Heart right ventricle (tissue), 16 donors: ENCODE results near the gene OR2T8. TPM values are rescaled to one million over a fixed set of nuclear protein-coding genes. Genes with fewer than 3 reads are reported as not detected.

ENCODE experiments used
- ATAC-seq, 8 donors: fragments of 200-7000 bp; cut with Tn5 transposase; one replicate each; pipeline ENCODE4 v1.9.1; 2020; ENCODE audit warnings: mild to moderate bottlenecking in 8 of 8, moderate library complexity in 8 of 8, moderate number of reproducible peaks in 1 of 8
- DNase-seq, 2 donors: peaks; one replicate each; pipeline ENCODE4 v3.0.0-alpha.2; 2020
- H3K27ac ChIP-seq, 10 donors: fragments of 200-600 bp; sonication (generic) in 2 of 10; one replicate each; pipeline versions ENCODE4 v1.5.0 to v1.8.0; 2020 to 2022; ENCODE audit warnings: mild to moderate bottlenecking in 3 of 10
- H3K27me3 ChIP-seq, 7 donors: fragments of 200-600 bp; one replicate each; pipeline ENCODE4 v1.8.0; 2021 to 2022; ENCODE audit warnings: mild to moderate bottlenecking in 2 of 7
- H3K36me3 ChIP-seq, 9 donors: fragments of 200-600 bp; sonication (generic) in 1 of 9; one replicate each; pipeline versions ENCODE4 v1.5.0 to v1.8.0; 2020 to 2022; ENCODE audit warnings: mild to moderate bottlenecking in 2 of 9
- H3K4me1 ChIP-seq, 9 donors: fragments of 200-600 bp; sonication (generic) in 1 of 9; one replicate each; pipeline versions ENCODE4 v1.5.0 to v1.8.0; 2020 to 2022; ENCODE audit warnings: mild to moderate bottlenecking in 4 of 9
- H3K4me3 ChIP-seq, 10 donors: fragments of 200-600 bp; sonication (generic) in 2 of 10; one replicate each; pipeline versions ENCODE4 v1.5.0 to v1.8.0; 2020 to 2022; ENCODE audit warnings: mild to moderate bottlenecking in 7 of 10, moderate library complexity in 2 of 10
- H3K9me3 ChIP-seq, 11 donors: fragments of 200-600 bp in 10 of 11; sonication (generic) in 2 of 11; one replicate each; pipeline versions ENCODE4 v1.5.0 to v1.8.0; 2013 to 2022; ENCODE audit warnings: mild to moderate bottlenecking in 2 of 11, control low read depth in 1 of 11, moderate library complexity in 1 of 11
- WGBS, 2 donors: extraction: QIAGEN DNeasy Blood & Tissue Kit; methylation state at CpG; one replicate each; pipeline ENCODE4 v1.1.7; 2013; ENCODE audit warnings: inconsistent platforms in 1 of 2; 5-methylcytosine and 5-hydroxymethylcytosine counted together
- intact Hi-C, 10 donors: fragments of 100-400 bp; cut with DNase I; formaldehyde crosslinking; loops; one replicate each; pipeline versions ENCODE4 v1.11.1 to v1.14.2; 2022
- polyA plus RNA-seq, 2 donors: library from polyadenylated mRNA; stranded (reverse); fragments of 200-250 nt; gene quantifications; one replicate each; pipeline ENCODE4 v1.2.3, GENCODE V29; 2013
- total RNA-seq, 10 donors: library from RNA; stranded (reverse); fragmentation: NEBNext Ultra II Directional in 3 of 10; extraction: Animal tissue kit (Norgen Biotek cat#: 25700) in 3 of 10; gene quantifications; one replicate each; pipeline versions ENCODE4 v1.2.1 to v1.2.4, GENCODE V29; 2021 to 2023
- TF ChIP-seq, protein P1 (sequence below), 9 donors: fragments of 200-600 bp; sonication (generic) in 2 of 9; IDR thresholded peaks; one replicate each; pipeline versions ENCODE4 v1.5.0 to v1.8.0; 2021 to 2022; ENCODE audit warnings: antibody characterized with exemption in 9 of 9, mild to moderate bottlenecking in 5 of 9, moderate library complexity in 1 of 9
- donor health status: Arrhythmogenic right ventricular cardiomyopathy.
- donor health status: ischemic (EF 13 %, LVEDD 7.1; RV severe dilation, severe dysfunction).
- donor health status: healthy with polysubstance abuse.
- donor health status: DM: no; HTN: yes; CAD: no.
- donor health status: DM: no; HTN: no; CAD: no.
- donor health status: ischemic (EF 25% LVEDD 6.9; RV normal size, moderate dysfunction).
- donor health status: ischemic (EF 25% LVEDD 5.7; RV mildly dilated, moderate dysfunction).
- donor health status: healthy.
- donor health status: DM: yes; HTN: yes; CAD: no.
- donor health status: Ischemic cardiomyopathy.
- donor health status: ischemic (EF 35%, LVEDD 5.7; RV mildly dilated, moderate dysfunction).
- donor health status: nonischemic (EF 11% LVEDD 7.7; RV severe dilation, severe dysfunction).
- donor health status: DM: yes; HTN: yes; CAD: no.
- donor health status: PGD.
- donor health status: ischemic (EF 29% LVEDD 5.4; RV normal size, mild dysfunction).
- donor health status: nonischemic (EF 23%, LVEDD 6.1; RV moderate dilation, normal function).

Gene OR2T8
- total and polyA plus RNA-seq, 12 donors: not detected

GRCh38 chr1:247966532-247967204, 46.6 kb downstream of the OR2T8 start:
- intact Hi-C loops: no loop called here
- ATAC-seq: no peak
- H3K36me3 ChIP-seq: no peaks in the 10 kb centered on the region
- H3K9me3 ChIP-seq: peaks cover 0 to 4% (median 0%) of the 10 kb centered on the region in 11 donors
- TF ChIP-seq, protein P1, sequence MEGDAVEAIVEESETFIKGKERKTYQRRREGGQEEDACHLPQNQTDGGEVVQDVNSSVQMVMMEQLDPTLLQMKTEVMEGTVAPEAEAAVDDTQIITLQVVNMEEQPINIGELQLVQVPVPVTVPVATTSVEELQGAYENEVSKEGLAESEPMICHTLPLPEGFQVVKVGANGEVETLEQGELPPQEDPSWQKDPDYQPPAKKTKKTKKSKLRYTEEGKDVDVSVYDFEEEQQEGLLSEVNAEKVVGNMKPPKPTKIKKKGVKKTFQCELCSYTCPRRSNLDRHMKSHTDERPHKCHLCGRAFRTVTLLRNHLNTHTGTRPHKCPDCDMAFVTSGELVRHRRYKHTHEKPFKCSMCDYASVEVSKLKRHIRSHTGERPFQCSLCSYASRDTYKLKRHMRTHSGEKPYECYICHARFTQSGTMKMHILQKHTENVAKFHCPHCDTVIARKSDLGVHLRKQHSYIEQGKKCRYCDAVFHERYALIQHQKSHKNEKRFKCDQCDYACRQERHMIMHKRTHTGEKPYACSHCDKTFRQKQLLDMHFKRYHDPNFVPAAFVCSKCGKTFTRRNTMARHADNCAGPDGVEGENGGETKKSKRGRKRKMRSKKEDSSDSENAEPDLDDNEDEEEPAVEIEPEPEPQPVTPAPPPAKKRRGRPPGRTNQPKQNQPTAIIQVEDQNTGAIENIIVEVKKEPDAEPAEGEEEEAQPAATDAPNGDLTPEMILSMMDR (IDR thresholded peaks at IDR 0.05): no peak
- DNase-seq: no peak
- H3K4me1 ChIP-seq: no peaks in the 10 kb centered on the region
- WGBS, 2 donors: 75 to 78% methylated on average over 5 of the region's 5 CpGs
- no peak overlapping the region for H3K4me3 ChIP-seq
- no peaks in the 10 kb centered on the region for H3K27me3 ChIP-seq
- H3K27ac ChIP-seq: no peak overlapping the region

Other genes starting within 250 kb of the OR2T8 start
- not detected for gene OR13G1, start 240.5 kb upstream of the OR2T8 start, total RNA-seq
- not detected for gene OR13G1, start 240.5 kb upstream of the OR2T8 start, polyA plus RNA-seq
- gene OR6F1, start 203.6 kb upstream of the OR2T8 start, total RNA-seq: not detected
- gene OR6F1, start 203.6 kb upstream of the OR2T8 start, polyA plus RNA-seq: not detected
- not detected for gene OR14K1, start 181.6 kb upstream of the OR2T8 start, total RNA-seq
- gene OR14K1, start 181.6 kb upstream of the OR2T8 start, polyA plus RNA-seq: not detected
- not detected for gene OR14A2, start 172.1 kb upstream of the OR2T8 start, total RNA-seq
- not detected for gene OR14A2, start 172.1 kb upstream of the OR2T8 start, polyA plus RNA-seq
- gene OR1C1, start 159.7 kb upstream of the OR2T8 start, total RNA-seq: not detected
- gene OR1C1, start 159.7 kb upstream of the OR2T8 start, polyA plus RNA-seq: not detected
- not detected for gene OR14A16, start 96.1 kb upstream of the OR2T8 start, total RNA-seq
- gene OR14A16, start 96.1 kb upstream of the OR2T8 start, polyA plus RNA-seq: not detected
- gene OR11L1, start 78.4 kb upstream of the OR2T8 start, total RNA-seq: not detected
- gene OR11L1, start 78.4 kb upstream of the OR2T8 start, polyA plus RNA-seq: not detected
- under 1 TPM in 9 of 10 donors, not detected in 1; 0.09 to 0.85 (median 0.33) TPM for gene TRIM58, start 63.1 kb upstream of the OR2T8 start, total RNA-seq
- gene TRIM58, start 63.1 kb upstream of the OR2T8 start, polyA plus RNA-seq: under 1 TPM in 1 of 2 donors, not detected in 1; 0.06 TPM
- gene OR2W3, start 24.7 kb upstream of the OR2T8 start, total RNA-seq: under 1 TPM in 1 of 10 donors, not detected in 9; 0.26 TPM
- gene OR2W3, start 24.7 kb upstream of the OR2T8 start, polyA plus RNA-seq: under 1 TPM in 1 of 2 donors, not detected in 1; 0.06 TPM
- not detected for gene OR2AJ1, start 4.6 kb downstream of the OR2T8 start, total RNA-seq
- gene OR2AJ1, start 4.6 kb downstream of the OR2T8 start, polyA plus RNA-seq: not detected
- gene OR2L8, start 28.6 kb downstream of the OR2T8 start, total RNA-seq: not detected
- not detected for gene OR2L8, start 28.6 kb downstream of the OR2T8 start, polyA plus RNA-seq
- gene OR2AK2, start 45.0 kb downstream of the OR2T8 start, total RNA-seq: not detected
- gene OR2AK2, start 45.0 kb downstream of the OR2T8 start, polyA plus RNA-seq: not detected
- gene OR2L5, start 93.4 kb downstream of the OR2T8 start, total RNA-seq: not detected
- gene OR2L5, start 93.4 kb downstream of the OR2T8 start, polyA plus RNA-seq: not detected
- gene OR2L2, start 109.8 kb downstream of the OR2T8 start, total RNA-seq: under 1 TPM in 1 of 10 donors, not detected in 9; 0.07 TPM
- not detected for gene OR2L2, start 109.8 kb downstream of the OR2T8 start, polyA plus RNA-seq
- not detected for gene OR2L3, start 126.6 kb downstream of the OR2T8 start, total RNA-seq
- not detected for gene OR2L3, start 126.6 kb downstream of the OR2T8 start, polyA plus RNA-seq
- not detected for gene OR2L13, start 174.9 kb downstream of the OR2T8 start, total RNA-seq
- not detected for gene OR2L13, start 174.9 kb downstream of the OR2T8 start, polyA plus RNA-seq
- gene OR2M5, start 224.9 kb downstream of the OR2T8 start, total RNA-seq: not detected
- gene OR2M5, start 224.9 kb downstream of the OR2T8 start, polyA plus RNA-seq: not detected